A549 treated with DMSO at 1 μM for 4 hours (cell line): Measurements from ENCODE around the gene TACR3. TPM values are rescaled to one million over a fixed set of nuclear protein-coding genes. Genes with fewer than 3 reads are reported as not detected.

Experiments
- total RNA-seq: library from RNA; stranded (reverse); fragments of 200-300 nt; extraction: Qiagen RNA extraction; gene quantifications from 5 replicates; pipeline ENCODE4 v1.2.3, GENCODE V29; 2022; ENCODE audit warnings: low read depth

The TACR3 gene
- total RNA-seq, result not detected in 5 replicates

GRCh38 chr4:103719830-103720207, at the start of gene TACR3:
Gene TACR3 (minus strand): TSS chr4:103719985. CDS start chr4:103719675, 310 bp downstream.

